K562 (cell line): ENCODE results near the gene NUSAP1. TPM values are rescaled to one million over a fixed set of nuclear protein-coding genes. Genes with fewer than 3 reads are reported as not detected.

Experiments
- BCOR ChIP-seq: fragments of 450-650 bp; IDR thresholded peaks from 2 replicates; pipeline ENCODE4 v1.6.1; 2016
- DLX4 ChIP-seq: fragments of 250-450 bp; sonication (Bioruptor Pico); IDR thresholded peaks from 2 replicates; pipeline ENCODE4 v1.6.1; 2021; ENCODE audit warnings: mild to moderate bottlenecking
- MTF1 ChIP-seq: fragments of 250-450 bp; sonication (Bioruptor Pico); IDR thresholded peaks from 2 replicates; pipeline ENCODE4 v1.9.0; 2021; ENCODE audit warnings: moderate library complexity, mild to moderate bottlenecking, inconsistent platforms, borderline replicate concordance
- POU5F1 ChIP-seq: fragments of 150-350 bp; IDR thresholded peaks from 2 replicates; pipeline ENCODE4 v1.6.1; 2014; ENCODE audit warnings: borderline replicate concordance, low read length, low read depth, mild to moderate bottlenecking; ENCODE audit not compliant: partially characterized antibody
- STAG1 ChIP-seq: sonication (generic); formaldehyde crosslinking; IDR thresholded peaks from 2 replicates; pipeline ENCODE4 v1.5.0; 2020; ENCODE audit warnings: missing genetic modification reagents, borderline replicate concordance
- THRB ChIP-seq: fragments of 450-650 bp; formaldehyde crosslinking; conservative IDR thresholded peaks from 2 replicates; pipeline ENCODE4 v1.4.0; 2022; ENCODE audit warnings: mild to moderate bottlenecking, missing genetic modification characterization
- ZHX1 ChIP-seq: fragments of 150-350 bp; conservative IDR thresholded peaks from 2 replicates; pipeline ENCODE4 v1.6.1; 2014; ENCODE audit warnings: low read length
- ZMIZ1 ChIP-seq, 2 experiments: fragments of 150-350 bp in 1 of 2; IDR thresholded peaks; 2 replicates each; pipeline ENCODE4 v1.6.1; 2012 to 2016; ENCODE audit warnings: low read depth in 2 of 2, low read length in 2 of 2, mild to moderate bottlenecking in 1 of 2, moderate library complexity in 1 of 2
- ZNF24 ChIP-seq: fragments of 450-650 bp; IDR thresholded peaks from 2 replicates; pipeline ENCODE4 v1.6.1; 2016
- polyA plus RNA-seq, 8 experiments: library from polyadenylated mRNA; depleted of rRNA in 4 of 8; stranded (reverse) in 5 of 8; unstranded in 3 of 8; fragments of >200 nt; fragmentation: Nextera tagmentation in 2 of 8; fragmentation: Illumina TruSeq in 1 of 8; extraction: Ambion mirVana in 2 of 8; extraction: Trizol in 1 of 8; gene quantifications; 2 replicates each; pipeline versions ENCODE4 v1.2.1 to v1.2.3, GENCODE V29; 2011 to 2014; ENCODE audit warnings: inconsistent platforms in 1 of 8, missing spikeins in 1 of 8
- total RNA-seq, 7 experiments: library from RNA; depleted of rRNA in 6 of 7; stranded (reverse); fragments of >200 nt in 6 of 7; fragmentation: Illumina TruSeq in 2 of 7; extraction: Trizol in 2 of 7; gene quantifications; 2 replicates each; pipeline versions ENCODE4 v1.2.1 to v1.2.3, GENCODE V29; 2011 to 2021; ENCODE audit warnings: low replicate concordance in 1 of 7

The NUSAP1 gene
- total and polyA plus RNA-seq, 9 of the 15 experiments (the other 6 are each of a cell fraction or from before 2014, with no cell fraction given), result 119 to 266 (median 227) TPM

GRCh38 chr15:41416742-41417417 lies 84.2 kb downstream of the NUSAP1 start, which contains the start of gene RTF1 (continued):
- TF ChIP-seq THRB (no peak), ZNF24 (no peak), MTF1 (CRISPR knock-in tag) (no peak), POU5F1 (no peak), ZMIZ1 (IDR thresholded peaks at IDR 0.05; ENCODE audit: low read depth in 2 of 2, low read length in 2 of 2) (no peak), DLX4 (no peak), BCOR (no peak), ZHX1 (no peak), STAG1 (CRISPR knock-in tag) (no peak)
